GM06990 (cell line): Measurements from ENCODE around the gene ABCG2.
A peak's percentile ranks its signal among the peaks of the same experiment; 100 is the strongest.
"Not testable (repeated sequence)": the region's sequence is repeated elsewhere in the genome, so short reads cannot be mapped to it uniquely, and the experiment has no call there.

Experiments used
- DNase-seq: peaks from one replicate; pipeline ENCODE4 v3.0.0-alpha.2; 2011; ENCODE audit not compliant: insufficient read length; ENCODE audit errors: extremely low read depth
- H3K27me3 ChIP-seq: replicated peaks from 2 replicates; pipeline ENCODE4 v1.6.0; 2011; ENCODE audit warnings: low read length; ENCODE audit not compliant: control insufficient read depth, insufficient read depth
- H3K36me3 ChIP-seq: 2 replicates; pipeline ENCODE4 v1.5.1; 2011; ENCODE audit warnings: low read length; ENCODE audit not compliant: control insufficient read depth, insufficient read depth
- H3K4me3 ChIP-seq: replicated peaks from 2 replicates; pipeline ENCODE4 v1.5.1; 2011; ENCODE audit warnings: low read depth, mild to moderate bottlenecking, control low read depth, low read length
- CTCF ChIP-seq: IDR thresholded peaks from 2 replicates; pipeline ENCODE4 v1.5.1; 2011; ENCODE audit warnings: low read length, control low read depth, mild to moderate bottlenecking, inconsistent platforms; ENCODE audit not compliant: insufficient read depth, poor library complexity, severe bottlenecking

Gene ABCG2

DNA sequence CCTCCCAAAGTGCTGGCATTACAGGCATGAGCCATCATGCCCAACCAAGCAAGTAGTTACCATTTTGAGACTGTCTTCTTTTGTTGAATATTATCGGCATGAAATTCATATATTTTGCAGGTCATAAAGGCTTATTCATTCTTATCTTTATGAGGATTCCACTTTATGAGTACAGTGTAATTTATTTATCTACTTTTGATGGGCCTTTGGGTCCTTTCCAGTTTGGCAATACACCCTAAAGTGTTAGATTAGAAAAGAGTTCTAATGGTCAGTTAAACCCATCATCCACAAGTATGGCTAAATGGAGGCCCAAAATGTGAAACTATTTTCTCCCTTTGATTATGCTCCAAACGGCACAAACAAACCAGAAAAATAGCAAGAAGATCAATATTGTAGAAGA lies 10.9 kb upstream of the ABCG2 start:
- H3K27me3 ChIP-seq = no peaks in the 10 kb centered on the region
- H3K36me3 ChIP-seq = no peaks in the 10 kb centered on the region
- DNase-seq = no peak
- no peak overlapping the region for H3K4me3 ChIP-seq
- no peak for TF ChIP-seq CTCF

GRCh38 chr4:88166608-88167007 lies 8.2 kb upstream of the ABCG2 start:
- DNase-seq = no peak
- Histone ChIP-seq H3K36me3 (no peaks in the 10 kb centered on the region), H3K27me3 (no peaks in the 10 kb centered on the region), H3K4me3 (no peak overlapping the region)
- TF ChIP-seq CTCF = no peak

DNA sequence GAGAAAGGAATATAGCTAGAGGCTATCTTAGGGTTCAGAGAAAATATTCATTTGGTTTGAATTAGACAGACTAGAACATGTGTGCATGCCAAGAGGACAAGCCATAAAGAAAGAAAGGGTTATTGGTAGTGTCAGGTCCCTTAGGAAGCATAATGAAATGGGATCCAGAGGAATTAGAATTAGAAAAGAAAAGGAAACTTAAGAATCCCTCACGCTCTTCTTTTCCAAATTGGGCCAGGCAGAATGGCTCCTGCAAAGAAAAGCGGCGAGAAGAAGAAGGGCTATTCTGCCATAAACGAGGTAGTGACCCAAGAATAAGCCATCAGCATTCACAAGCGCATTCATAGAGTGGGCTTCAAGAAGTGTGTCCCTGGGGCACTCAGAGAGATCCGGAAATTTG lies 4.9 kb upstream of the ABCG2 start:
- no peak for DNase-seq
- Histone ChIP-seq H3K4me3 (no peak overlapping the region), H3K27me3 (no peaks in the 10 kb centered on the region), H3K36me3 (no peaks in the 10 kb centered on the region)
- TF ChIP-seq CTCF = no peak

DNA sequence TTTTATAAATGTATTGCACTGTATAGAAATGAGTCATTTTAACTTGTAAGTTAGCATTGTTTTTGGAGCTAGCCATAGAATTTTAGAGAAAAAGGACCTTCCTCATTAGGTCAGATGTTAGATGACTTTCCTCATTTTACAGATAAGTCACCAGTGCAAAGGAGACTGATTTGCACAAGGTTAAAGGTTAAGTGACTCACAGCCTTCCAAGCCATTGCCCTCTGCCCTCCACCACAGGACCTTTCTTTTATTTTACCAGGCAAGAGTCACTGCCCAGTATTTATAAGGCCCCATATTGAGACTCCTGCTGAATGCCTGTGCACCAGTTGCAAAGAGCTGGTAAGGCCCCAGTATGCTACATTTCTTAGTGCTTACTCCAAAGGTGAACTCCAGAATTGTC lies 4.2 kb upstream of the ABCG2 start:
- TF ChIP-seq CTCF = no peak

DNA sequence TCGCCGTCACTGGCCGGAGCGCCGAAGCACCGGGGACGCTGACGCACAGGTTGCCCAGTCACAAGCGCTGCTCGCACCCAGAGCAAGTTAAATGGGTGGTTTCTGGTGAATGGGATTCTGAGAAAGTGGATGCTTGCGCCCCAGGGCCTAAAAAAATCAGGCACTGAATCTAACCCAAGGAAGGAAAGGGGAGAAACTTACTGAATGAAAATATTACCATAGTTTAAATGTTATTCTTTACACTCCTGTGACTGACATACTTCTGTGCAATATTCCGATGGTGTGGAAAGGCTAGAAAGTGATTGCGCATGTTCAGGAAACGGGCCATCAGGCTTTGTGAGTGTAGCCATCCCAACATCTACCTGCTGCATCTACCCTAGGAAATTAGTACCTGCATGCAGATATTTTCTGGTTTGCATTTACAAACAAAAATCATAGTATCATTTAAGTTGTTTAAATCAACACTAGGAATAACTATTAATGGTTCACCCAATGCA lies 838 bp upstream of the ABCG2 start:
- DNase-seq = no peak
- Histone ChIP-seq H3K27me3 (no peaks in the 10 kb centered on the region), H3K36me3 (no peaks in the 10 kb centered on the region), H3K4me3 (peak overlapping the region; percentile 57)
- no peak for TF ChIP-seq CTCF

More for the DNA sequence above, 4.2 kb upstream of the ABCG2 start:
- Histone ChIP-seq H3K4me3 (no peak overlapping the region), H3K27me3 (no peaks in the 10 kb centered on the region), H3K36me3 (no peaks in the 10 kb centered on the region)
- no peak for DNase-seq

DNA sequence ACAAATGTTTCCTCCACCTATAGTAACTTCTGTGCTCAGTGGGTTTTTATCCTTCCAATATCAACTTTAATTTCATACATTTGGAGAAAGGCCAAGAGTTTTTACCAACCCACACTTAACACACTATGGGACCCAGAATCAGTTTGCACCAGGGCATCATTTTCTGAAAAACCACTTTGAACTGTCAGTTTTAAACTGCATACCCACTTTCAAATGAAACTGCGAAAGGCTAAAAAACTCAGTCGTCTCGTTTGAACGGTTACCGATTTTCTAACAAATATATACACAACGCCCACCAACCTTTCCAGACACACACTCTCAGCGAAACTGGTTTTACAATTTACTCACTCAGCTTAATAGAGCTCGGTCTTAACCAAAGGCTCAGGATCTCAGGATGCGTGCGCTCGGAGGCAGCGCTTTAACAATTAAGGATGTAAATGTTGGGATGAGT lies 376 bp downstream of the ABCG2 start:
- DNase-seq = no peak
- Histone ChIP-seq H3K27me3 (no peaks in the 10 kb centered on the region), H3K4me3 (peak overlapping the region; percentile 57), H3K36me3 (no peaks in the 10 kb centered on the region)
- no peak for TF ChIP-seq CTCF

GRCh38 chr4:88152331-88152730 lies 6.1 kb downstream of the ABCG2 start:
- H3K36me3 ChIP-seq, H3K4me3 ChIP-seq, H3K27me3 ChIP-seq, DNase-seq: not testable (repeated sequence)
